Endothelial cell of umbilical vein (primary cell): ENCODE results near the gene CA5A. TPM values are rescaled to one million over a fixed set of nuclear protein-coding genes. Genes with fewer than 3 reads are reported as not detected.
"Not testable (repeated sequence)": the region's sequence is repeated elsewhere in the genome, so short reads cannot be mapped to it uniquely, and the experiment has no call there.

Source experiments
- BruUV-seq: library from RNA; stranded (reverse); fragments of 400-500 nt; replicated peaks from 2 replicates; lab custom pipeline; 2021; lab: Mats Ljungman, UMichigan
- CTCF ChIA-PET: fragments of 300-600, 350-600 bp; sonication (Branson Sonifier 250); formaldehyde crosslinking; loops from one replicate; lab custom pipeline; 2021; ENCODE audit warnings: antibody characterized with exemption, inconsistent platforms; lab: Charles Lee
- POLR2A ChIA-PET: fragments of 300-600, 350-600 bp; sonication (Branson Sonifier 250); formaldehyde crosslinking; loops from one replicate; lab custom pipeline; 2021; ENCODE audit warnings: antibody characterized with exemption, inconsistent platforms; lab: Charles Lee
- DNase-seq: peaks from one replicate; pipeline ENCODE4 v3.0.0-alpha.2; 2011; ENCODE audit warnings: low read depth, low spot score
- FAIRE-seq: peaks from 2 replicates; lab custom pipeline; 2011; peaks lifted over from hg19 to GRCh38; lab: Jason Lieb, UNC
- H2AFZ ChIP-seq: 2 replicates; pipeline ENCODE4 v1.6.0; 2012; ENCODE audit warnings: low read depth, low read length, control low read depth, inconsistent platforms
- H3K27ac ChIP-seq: 2 replicates; pipeline ENCODE4 v1.5.1; 2011; ENCODE audit warnings: low read depth, mild to moderate bottlenecking, control low read depth, low read length, moderate library complexity; ENCODE audit not compliant: insufficient read depth
- H3K27me3 ChIP-seq, 2 experiments: 2 replicates each; pipeline versions ENCODE4 v1.6.0 to v1.6.1; 2011; ENCODE audit warnings: low read length in 2 of 2, mixed read lengths in 1 of 2; ENCODE audit not compliant: control insufficient read depth in 2 of 2, insufficient read depth in 2 of 2
- H3K36me3 ChIP-seq, 2 experiments: 2 replicates in 1 of 2; 3 replicates in 1 of 2; pipeline ENCODE4 v1.5.1; 2011; ENCODE audit warnings: low read length in 2 of 2, mild to moderate bottlenecking in 1 of 2, moderate library complexity in 1 of 2; ENCODE audit not compliant: control insufficient read depth in 2 of 2, insufficient read depth in 2 of 2; ENCODE audit errors: extremely low read depth in 1 of 2
- H3K4me1 ChIP-seq: 3 replicates; pipeline ENCODE4 v1.5.1; 2011; ENCODE audit warnings: mild to moderate bottlenecking, low read length; ENCODE audit not compliant: control insufficient read depth, insufficient read depth; ENCODE audit errors: extremely low read depth
- H3K4me2 ChIP-seq: 2 replicates; pipeline ENCODE4 v1.6.1; 2011; ENCODE audit warnings: low read length, control low read depth, mixed read lengths; ENCODE audit not compliant: insufficient read depth
- H3K4me3 ChIP-seq, 3 experiments: fragments of 200-600 bp in 1 of 3; sonication (generic), shearing (Covaris generic) in 1 of 3; replicated peaks in 1 of 3; 2 replicates each; pipeline ENCODE4 v1.5.1; 2011 to 2016; ENCODE audit warnings: control low read depth in 3 of 3, low read length in 3 of 3, mild to moderate bottlenecking in 2 of 3, inconsistent platforms in 1 of 3, low read depth in 1 of 3, moderate library complexity in 1 of 3; ENCODE audit not compliant: insufficient read depth in 1 of 3
- H3K79me2 ChIP-seq: 2 replicates; pipeline ENCODE4 v1.6.0; 2012; ENCODE audit warnings: low read length, inconsistent platforms; ENCODE audit not compliant: control insufficient read depth, insufficient read depth
- H3K9ac ChIP-seq: replicated peaks from 2 replicates; pipeline ENCODE3; 2011; ENCODE audit warnings: low read length, control low read depth; ENCODE audit not compliant: insufficient read depth; ENCODE audit errors: extremely low read depth
- H3K9me1 ChIP-seq: replicated peaks from 3 replicates; pipeline ENCODE4 v1.6.0; 2011; ENCODE audit warnings: mild to moderate bottlenecking, low read length; ENCODE audit not compliant: control insufficient read depth, insufficient read depth; ENCODE audit errors: extremely low read depth
- H3K9me3 ChIP-seq: replicated peaks from 2 replicates; pipeline ENCODE4 v1.5.1; 2012; ENCODE audit warnings: low read length, inconsistent platforms; ENCODE audit not compliant: control insufficient read depth, insufficient read depth
- H4K20me1 ChIP-seq: replicated peaks from 2 replicates; pipeline ENCODE3; 2011; ENCODE audit warnings: mild to moderate bottlenecking, low read length; ENCODE audit not compliant: control insufficient read depth, insufficient read depth; ENCODE audit errors: extremely low read depth
- dilution Hi-C: fragments of 300-500 bp; cut with MboI; formaldehyde crosslinking; loops from one replicate; pipeline ENCODE4 v1.15.0; 2019; ENCODE audit warnings: low sequenced_read_pairs; ENCODE audit not compliant: extremely low pct_ligation_motif_present
- intact Hi-C: fragments of 100-400 bp; cut with micrococcal nuclease; formaldehyde crosslinking; loops from one replicate; pipeline ENCODE4 v1.10.0; 2022
- polyA plus RNA-seq, 4 experiments: library from polyadenylated mRNA; depleted of rRNA in 3 of 4; stranded (reverse) in 3 of 4; unstranded in 1 of 4; fragments of >200 nt; gene quantifications; 2 replicates each; pipeline versions ENCODE4 v1.2.1 to v1.2.3, GENCODE V29; 2011 to 2012; ENCODE audit warnings: missing spikeins in 1 of 4
- total RNA-seq: library from RNA; stranded (reverse); gene quantifications from 2 replicates; pipeline ENCODE4 v1.2.3, GENCODE V29; 2021

Gene CA5A
- total and polyA plus RNA-seq, 2 donors (not counting 3 experiments of a cell fraction or from before 2014, with no cell fraction given): not detected

DNA sequence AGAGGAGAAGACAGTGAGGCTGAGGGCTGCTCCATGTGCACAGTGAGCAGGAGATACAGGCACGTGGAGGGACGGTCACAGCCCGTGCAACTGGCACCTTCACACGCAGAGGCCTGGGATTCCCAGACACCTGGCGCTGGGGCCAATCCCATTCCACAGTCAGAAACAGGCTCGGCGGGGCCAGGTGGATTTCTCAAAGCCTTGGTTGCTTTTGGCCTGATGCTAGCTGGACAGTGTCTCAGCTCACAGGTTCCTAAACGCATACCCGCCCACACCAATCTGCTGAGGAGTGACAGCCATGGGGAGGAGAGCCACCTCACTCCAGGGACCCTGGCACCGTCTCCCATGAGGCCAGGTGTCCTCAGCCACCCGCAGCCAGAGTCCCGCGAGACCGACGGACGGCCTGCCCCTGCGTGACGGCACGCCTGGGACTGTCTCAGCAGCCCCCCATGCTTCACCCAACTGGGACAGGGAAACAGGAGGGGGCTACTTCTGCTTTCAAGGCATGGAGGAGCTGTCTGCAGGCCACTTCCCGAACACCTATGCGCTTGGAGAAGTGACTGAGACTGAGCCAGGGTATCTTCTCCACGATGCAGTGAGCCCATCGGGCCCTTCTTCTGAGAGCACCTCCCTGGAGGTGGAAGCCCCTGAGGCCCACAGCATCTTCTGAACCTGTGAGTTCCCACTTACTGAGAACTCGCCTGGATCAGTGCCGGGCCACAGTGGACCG, 73.6 kb downstream of the CA5A start:
- H3K79me2 ChIP-seq: peaks cover 94% of the 10 kb centered on the region
- intact Hi-C loops: not testable (repeated sequence)

DNA sequence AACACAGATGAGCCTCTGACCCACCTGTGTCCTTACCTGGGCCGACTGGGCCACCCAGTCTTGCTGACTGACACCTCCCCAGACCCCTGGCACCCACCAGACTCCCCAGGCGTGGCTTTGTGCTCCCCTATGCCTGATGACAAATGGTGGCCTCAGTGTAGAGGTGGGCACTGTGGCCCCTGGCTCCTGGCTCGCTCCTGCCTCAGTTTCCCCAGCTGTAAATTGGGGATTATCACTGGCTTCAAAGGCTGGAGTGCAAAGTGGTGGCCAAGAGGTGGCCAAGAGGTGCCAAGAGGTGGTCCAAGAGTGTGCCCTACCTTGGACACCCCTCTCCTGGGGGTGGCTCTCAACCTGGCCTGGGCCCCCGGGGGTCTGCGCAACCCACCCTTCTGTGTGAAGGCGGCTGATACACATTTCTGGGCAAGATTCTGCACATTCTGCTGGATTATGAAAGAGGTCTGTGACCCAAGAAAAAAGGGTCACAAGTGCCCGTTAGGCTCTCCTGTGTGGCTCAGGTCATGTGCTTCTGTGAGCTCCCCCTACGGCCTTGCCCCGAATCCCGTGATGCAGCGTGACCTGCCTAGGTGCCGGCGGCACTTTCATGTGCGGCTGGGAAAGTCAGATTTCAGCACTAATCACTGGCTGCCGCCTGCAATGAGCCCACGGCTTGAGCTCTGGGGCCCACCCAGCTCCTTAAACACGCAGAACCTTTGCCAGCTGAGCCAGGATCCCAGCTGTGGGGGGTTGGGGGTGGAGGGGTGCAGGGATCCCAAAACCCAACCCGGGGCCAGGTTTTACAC, 74.8 kb downstream of the CA5A start:
- H3K36me3 ChIP-seq, H3K9me1 ChIP-seq, H3K9ac ChIP-seq, H3K27ac ChIP-seq, H3K27me3 ChIP-seq, dilution Hi-C loops, BruUV-seq, FAIRE-seq, DNase-seq, intact Hi-C loops, H4K20me1 ChIP-seq, H2AFZ ChIP-seq, H3K4me1 ChIP-seq, POLR2A ChIA-PET, H3K4me2 ChIP-seq, H3K9me3 ChIP-seq, H3K4me3 ChIP-seq: not testable (repeated sequence)
- peaks cover 95% of the 10 kb centered on the region for H3K79me2 ChIP-seq
- CTCF ChIA-PET: interaction anchor here (2.1 to 3.9 kb wide), 2 partner anchors 12 to 82 kb away, joined by 7 to 28 read pairs; no protein-coding TSS in a partner anchor

More for the DNA sequence above, 73.6 kb downstream of the CA5A start:
- dilution Hi-C loops, BruUV-seq, H3K9me1 ChIP-seq, H3K4me3 ChIP-seq, H2AFZ ChIP-seq, H3K36me3 ChIP-seq, H3K4me2 ChIP-seq, FAIRE-seq, H3K4me1 ChIP-seq, DNase-seq, H3K27ac ChIP-seq, POLR2A ChIA-PET, H3K9ac ChIP-seq, H3K9me3 ChIP-seq, H4K20me1 ChIP-seq, H3K27me3 ChIP-seq: not testable (repeated sequence)
- CTCF ChIA-PET: interaction anchor here (2.1 to 3.9 kb wide), 2 partner anchors 13 to 83 kb away, joined by 7 to 28 read pairs; no protein-coding TSS in a partner anchor
